CD1c-positive myeloid dendritic cell (primary cell): Measurements from ENCODE around the gene PINLYP.
A peak's percentile ranks its signal among the peaks of the same experiment; 100 is the strongest.
"Not testable (repeated sequence)": the region's sequence is repeated elsewhere in the genome, so short reads cannot be mapped to it uniquely, and the experiment has no call there.

ENCODE experiments used
- DNase-seq: peaks from one replicate; pipeline ENCODE4 v3.0.0-alpha.2; 2016; ENCODE audit errors: extremely low spot score

The PINLYP gene

GRCh38 chr19:43575156-43575950, at the start of gene PINLYP, which contains the start of gene XRCC1:
PINLYP (plus strand) TSS chr19:43575801; CDS start chr19:43577192, 1,391 bp downstream.
XRCC1 (minus strand) TSS chr19:43575527; CDS start chr19:43575458, 69 bp downstream.
- DNase-seq, result peak; percentile 99

GRCh38 chr19:43525836-43526771, 49.5 kb upstream of the PINLYP start:
- DNase-seq, result peak; percentile 3

- peak; percentile 71 for DNase-seq
Observed at GRCh38 chr19:43526884-43527859, 48.4 kb upstream of the PINLYP start, which contains the start of gene ETHE1. ETHE1 (minus strand) TSS chr19:43527201; CDS start chr19:43527177, 24 bp downstream.

- no peak for DNase-seq
Observed at GRCh38 chr19:43527860-43528622, 47.6 kb upstream of the PINLYP start.

- no peak for DNase-seq
Observed at GRCh38 chr19:43532571-43532961, 43.0 kb upstream of the PINLYP start.

- peak; percentile 96 for DNase-seq
Observed at GRCh38 chr19:43532962-43533545, 42.5 kb upstream of the PINLYP start, which contains the start of gene ZNF575. ZNF575 (plus strand) TSS chr19:43533188; CDS start chr19:43534423, 1,235 bp downstream.

- peak; percentile 98 for DNase-seq
Observed at GRCh38 chr19:43533546-43534304, 41.9 kb upstream of the PINLYP start.

GRCh38 chr19:43534305-43534815, 41.2 kb upstream of the PINLYP start:
- no peak for DNase-seq

GRCh38 chr19:43534816-43535761, 40.5 kb upstream of the PINLYP start:
- DNase-seq, result peak; percentile 24

- DNase-seq, result no peak
Observed at GRCh38 chr19:43538922-43539321, 36.7 kb upstream of the PINLYP start.

GRCh38 chr19:43540381-43540780, 35.2 kb upstream of the PINLYP start:
- DNase-seq, result no peak

GRCh38 chr19:43541920-43542650, 33.5 kb upstream of the PINLYP start:
- DNase-seq, result no peak

GRCh38 chr19:43544077-43544476, 31.5 kb upstream of the PINLYP start:
- DNase-seq, result no peak

- no peak for DNase-seq
Observed at GRCh38 chr19:43545276-43545675, 30.3 kb upstream of the PINLYP start.

GRCh38 chr19:43545981-43546380, 29.6 kb upstream of the PINLYP start:
- DNase-seq, result no peak

- no peak for DNase-seq
Observed at GRCh38 chr19:43546581-43546980, 29.0 kb upstream of the PINLYP start.

GRCh38 chr19:43547926-43548325, 27.7 kb upstream of the PINLYP start:
- not testable (repeated sequence) for DNase-seq
